Tibial artery (tissue), 4 donors: ENCODE results near the gene CDH2.

Experiments used
- DNase-seq, 2 donors: peaks; one replicate each; pipeline ENCODE4 v3.0.0-alpha.2; 2019
- H3K27ac ChIP-seq, 2 donors: fragments of 200-600 bp; sonication (generic) in 1 of 2; 1 replicate in 1 of 2; 2 replicates in 1 of 2; pipeline ENCODE4 v1.5.1; 2018 to 2019; ENCODE audit warnings: mild to moderate bottlenecking in 1 of 2
- H3K27me3 ChIP-seq, 2 donors: fragments of 200-600 bp; sonication (generic) in 1 of 2; one replicate each; pipeline versions ENCODE4 v1.5.1 to v1.6.0; 2016 to 2019
- H3K36me3 ChIP-seq, 3 donors: fragments of 200-600 bp; sonication (generic) in 2 of 3; one replicate each; pipeline ENCODE4 v1.5.1; 2016 to 2019; ENCODE audit warnings: mild to moderate bottlenecking in 2 of 3
- H3K4me1 ChIP-seq, 4 donors: fragments of 200-600 bp; sonication (generic) in 2 of 4; 1 replicate in 3 of 4; 2 replicates in 1 of 4; pipeline ENCODE4 v1.5.1; 2016 to 2019
- H3K4me3 ChIP-seq, 2 donors: fragments of 200-600 bp; sonication (generic) in 1 of 2; 1 replicate in 1 of 2; 2 replicates in 1 of 2; pipeline ENCODE4 v1.5.1; 2018 to 2019; ENCODE audit warnings: mild to moderate bottlenecking in 2 of 2
- H3K9me3 ChIP-seq, 3 donors: fragments of 200-600 bp; sonication (generic) in 1 of 3; one replicate each; pipeline ENCODE4 v1.5.1; 2016 to 2019
- CTCF ChIP-seq, 2 experiments: fragments of 200-600 bp in 1 of 2; fragments of 450-650 bp in 1 of 2; IDR thresholded peaks; one replicate each; pipeline ENCODE4 v1.5.1; 2017 to 2019; ENCODE audit warnings: antibody characterized with exemption in 2 of 2, mild to moderate bottlenecking in 1 of 2, moderate library complexity in 1 of 2
- intact Hi-C: fragments of 100-400 bp; cut with DNase I; formaldehyde crosslinking; loops from one replicate; pipeline ENCODE4 v1.15.0; 2023; ENCODE audit warnings: low total_unique reads

Gene CDH2

GRCh38 chr18:28041366-28041765 is 135.6 kb downstream of the CDH2 start:
- Histone ChIP-seq H3K27me3 (no peaks in the 10 kb centered on the region), H3K4me1 (no peaks in the 10 kb centered on the region), H3K27ac (no peak overlapping the region), H3K4me3 (no peak overlapping the region), H3K36me3 (no peaks in the 10 kb centered on the region), H3K9me3 (no peaks in the 10 kb centered on the region)
- TF ChIP-seq CTCF (IDR thresholded peaks at IDR 0.05) = no peak
- intact Hi-C loops = no loop called here
- no peak for DNase-seq

GRCh38 chr18:28040716-28041115 is 136.2 kb downstream of the CDH2 start:
- H3K4me1 ChIP-seq = no peaks in the 10 kb centered on the region
- H3K27me3 ChIP-seq = no peaks in the 10 kb centered on the region
- TF ChIP-seq CTCF (IDR thresholded peaks at IDR 0.05) = no peak
- no peak overlapping the region for H3K4me3 ChIP-seq
- intact Hi-C loops = no loop called here
- H3K27ac ChIP-seq = no peak overlapping the region
- no peaks in the 10 kb centered on the region for H3K36me3 ChIP-seq
- H3K9me3 ChIP-seq = no peaks in the 10 kb centered on the region
- no peak for DNase-seq

GRCh38 chr18:28040211-28040610 is 136.7 kb downstream of the CDH2 start:
- Histone ChIP-seq H3K9me3 (no peaks in the 10 kb centered on the region), H3K27me3 (no peaks in the 10 kb centered on the region), H3K27ac (no peak overlapping the region), H3K4me3 (no peak overlapping the region), H3K36me3 (no peaks in the 10 kb centered on the region), H3K4me1 (no peaks in the 10 kb centered on the region)
- TF ChIP-seq CTCF (IDR thresholded peaks at IDR 0.05) = no peak
- intact Hi-C loops = no loop called here
- no peak for DNase-seq

- DNase-seq = no peak
- Histone ChIP-seq H3K4me3 (no peak overlapping the region), H3K27ac (no peak overlapping the region), H3K9me3 (no peaks in the 10 kb centered on the region), H3K36me3 (no peaks in the 10 kb centered on the region), H3K4me1 (no peaks in the 10 kb centered on the region), H3K27me3 (no peaks in the 10 kb centered on the region)
- TF ChIP-seq CTCF (IDR thresholded peaks at IDR 0.05) = no peak
- intact Hi-C loops = no loop called here
These were observed 137.2 kb downstream of the CDH2 start for GRCh38 chr18:28039691-28040090.

- no peaks in the 10 kb centered on the region for H3K36me3 ChIP-seq
- H3K27me3 ChIP-seq = no peaks in the 10 kb centered on the region
- no peak overlapping the region for H3K27ac ChIP-seq
- H3K4me3 ChIP-seq = no peak overlapping the region
- no peaks in the 10 kb centered on the region for H3K9me3 ChIP-seq
- H3K4me1 ChIP-seq = no peaks in the 10 kb centered on the region
- no peak for TF ChIP-seq CTCF (IDR thresholded peaks at IDR 0.05)
- intact Hi-C loops = no loop called here
- no peak for DNase-seq
These were observed 137.9 kb downstream of the CDH2 start for GRCh38 chr18:28039078-28039477.

- Histone ChIP-seq H3K9me3 (no peaks in the 10 kb centered on the region), H3K4me3 (no peak overlapping the region), H3K4me1 (no peaks in the 10 kb centered on the region), H3K36me3 (no peaks in the 10 kb centered on the region), H3K27me3 (no peaks in the 10 kb centered on the region), H3K27ac (no peak overlapping the region)
- intact Hi-C loops = no loop called here
- no peak for TF ChIP-seq CTCF (IDR thresholded peaks at IDR 0.05)
- DNase-seq = no peak
These were observed 140.4 kb downstream of the CDH2 start for GRCh38 chr18:28036488-28036887.
